Loucy (cell line): Measurements from ENCODE around the gene WDR5B.

ENCODE experiments used
- H2AFZ ChIP-seq: fragments of 200-600 bp; sonication (generic); 2 replicates; pipeline ENCODE4 v1.6.0; 2016; ENCODE audit warnings: antibody characterized with exemption, mild to moderate bottlenecking, low read length, moderate library complexity
- H3F3A ChIP-seq: fragments of 200-600 bp; 2 replicates; pipeline ENCODE4 v1.6.0; 2016; ENCODE audit warnings: antibody characterized with exemption, low read depth, mild to moderate bottlenecking
- H3K27me3 ChIP-seq: fragments of 200-600 bp; sonication (generic); 2 replicates; pipeline ENCODE4 v1.6.1; 2014; ENCODE audit warnings: low read length, mild to moderate bottlenecking; ENCODE audit not compliant: insufficient read depth, poor library complexity, severe bottlenecking
- H3K36me3 ChIP-seq: fragments of 200-600 bp; sonication (generic); 2 replicates; pipeline ENCODE4 v1.6.1; 2016; ENCODE audit warnings: low read length; ENCODE audit not compliant: insufficient read depth
- H3K4me1 ChIP-seq: fragments of 200-600 bp; sonication (generic); 2 replicates; pipeline ENCODE4 v1.5.1; 2014; ENCODE audit warnings: low read length, mild to moderate bottlenecking; ENCODE audit not compliant: insufficient read depth, poor library complexity, severe bottlenecking
- H3K4me2 ChIP-seq: fragments of 200-600 bp; sonication (generic); 2 replicates; pipeline ENCODE4 v1.6.0; 2014; ENCODE audit warnings: antibody characterized with exemption, low read length, low read depth, mild to moderate bottlenecking; ENCODE audit not compliant: poor library complexity, severe bottlenecking
- H3K4me3 ChIP-seq: fragments of 200-600 bp; sonication (generic); 2 replicates; pipeline ENCODE4 v1.5.1; 2014; ENCODE audit warnings: low read length, mild to moderate bottlenecking, mixed read lengths; ENCODE audit not compliant: poor library complexity, severe bottlenecking
- H3K79me2 ChIP-seq: fragments of 200-600 bp; sonication (generic); 2 replicates; pipeline ENCODE4 v1.6.1; 2014; ENCODE audit warnings: low read length; ENCODE audit not compliant: insufficient read depth
- H3K9ac ChIP-seq: fragments of 200-600 bp; sonication (generic); 2 replicates; pipeline ENCODE4 v1.6.0; 2014; ENCODE audit warnings: mild to moderate bottlenecking, low read depth, low read length, moderate library complexity; ENCODE audit not compliant: poor library complexity, severe bottlenecking
- H3K9me2 ChIP-seq: fragments of 200-600 bp; sonication (generic); replicated peaks from 2 replicates; pipeline ENCODE4 v1.6.1; 2016; ENCODE audit warnings: low read depth, low read length, mixed read lengths
- H3K9me3 ChIP-seq: fragments of 200-600 bp; sonication (generic); 2 replicates; pipeline ENCODE4 v1.6.1; 2014; ENCODE audit warnings: mild to moderate bottlenecking, antibody characterized with exemption, low read length, low read depth; ENCODE audit not compliant: insufficient read depth
- H4K20me1 ChIP-seq: fragments of 200-600 bp; sonication (generic); 2 replicates; pipeline ENCODE4 v1.6.0; 2014; ENCODE audit warnings: antibody characterized with exemption, low read length, mild to moderate bottlenecking; ENCODE audit not compliant: insufficient read depth, poor library complexity, severe bottlenecking
- CTCF ChIP-seq: fragments of 200-600 bp; sonication (generic); conservative IDR thresholded peaks from 2 replicates; pipeline ENCODE4 v1.5.1; 2014; ENCODE audit warnings: mild to moderate bottlenecking, antibody characterized with exemption, low read length
- EZH2phosphoT487 ChIP-seq: fragments of 200-600 bp; IDR thresholded peaks from 2 replicates; pipeline ENCODE4 v1.6.1; 2018; ENCODE audit warnings: antibody characterized with exemption, mild to moderate bottlenecking, moderate library complexity, borderline replicate concordance

Gene WDR5B

GRCh38 chr3:122443090-122443489, 27.2 kb upstream of the WDR5B start:
- H3K9me3 ChIP-seq = no peaks in the 10 kb centered on the region
- TF ChIP-seq EZH2phosphoT487 (no peak), CTCF (no peak)
- no peak overlapping the region for H2AFZ ChIP-seq
- no peaks in the 10 kb centered on the region for H3K27me3 ChIP-seq
- H3K4me2 ChIP-seq = no peak overlapping the region
- peaks cover 73% of the 10 kb centered on the region for H3K36me3 ChIP-seq
- H3K4me3 ChIP-seq = no peak overlapping the region
- H3F3A ChIP-seq = no peaks in the 10 kb centered on the region
- H3K9ac ChIP-seq = no peak overlapping the region
- H3K79me2 ChIP-seq = peaks cover 4% of the 10 kb centered on the region; the same call in 1 of the 2 replicates
- no peaks in the 10 kb centered on the region for H3K9me2 ChIP-seq
- no peaks in the 10 kb centered on the region for H4K20me1 ChIP-seq
- H3K4me1 ChIP-seq = no peaks in the 10 kb centered on the region

DNA sequence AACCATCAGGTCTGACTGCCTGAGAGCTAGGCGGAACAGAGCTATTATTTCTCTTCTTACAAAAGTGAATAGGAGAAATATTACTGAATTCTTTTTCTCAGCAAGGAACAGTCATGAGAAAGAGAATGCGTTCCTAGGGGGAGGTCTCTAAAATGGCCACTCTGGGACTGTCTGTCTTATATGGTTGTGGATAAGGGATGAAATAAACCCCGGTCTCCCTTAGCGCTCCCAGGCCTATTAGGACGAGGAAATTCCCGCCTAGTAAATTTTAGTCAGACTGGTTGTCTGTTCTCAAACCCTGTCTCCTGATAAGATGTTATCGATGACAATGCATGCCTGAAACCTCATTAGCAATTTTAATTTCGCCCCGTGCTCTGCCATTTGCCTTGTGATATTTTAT, 20.1 kb upstream of the WDR5B start:
- peaks cover 75% of the 10 kb centered on the region for H3K36me3 ChIP-seq
- no peaks in the 10 kb centered on the region for H4K20me1 ChIP-seq
- H3K4me3 ChIP-seq = no peak overlapping the region
- H3K79me2 ChIP-seq = no peaks in the 10 kb centered on the region
- no peak overlapping the region for H2AFZ ChIP-seq
- H3K27me3 ChIP-seq = no peaks in the 10 kb centered on the region
- H3F3A ChIP-seq = no peaks in the 10 kb centered on the region
- TF ChIP-seq EZH2phosphoT487 (no peak), CTCF (no peak)
- peaks cover 2% of the 10 kb centered on the region; the same call in 1 of the 2 replicates for H3K9me3 ChIP-seq
- H3K9ac ChIP-seq = no peak overlapping the region
- H3K9me2 ChIP-seq = no peaks in the 10 kb centered on the region
- H3K4me2 ChIP-seq = no peak overlapping the region
- H3K4me1 ChIP-seq = no peaks in the 10 kb centered on the region

DNA sequence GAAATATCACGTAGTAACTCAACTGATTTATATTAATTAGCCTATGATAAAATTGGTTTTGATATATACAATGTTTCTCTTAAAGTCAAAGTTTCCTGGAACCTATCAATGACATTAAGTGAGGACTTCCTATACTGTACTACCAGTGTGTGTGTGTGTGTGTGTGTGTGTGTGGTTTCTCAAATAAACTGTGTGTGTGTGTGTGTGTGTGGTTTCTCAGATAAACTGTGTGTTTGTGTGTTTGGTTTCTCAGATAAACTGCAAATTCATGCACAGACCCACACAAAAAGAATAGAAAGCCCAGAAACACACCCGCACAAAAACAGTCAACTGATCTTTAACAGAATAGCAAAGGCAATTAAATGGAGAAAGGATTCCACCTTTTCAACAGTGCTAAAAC, 14.5 kb upstream of the WDR5B start:
- Histone ChIP-seq H4K20me1 (no peaks in the 10 kb centered on the region), H3K36me3 (peaks cover 59% of the 10 kb centered on the region; the same call in 1 of the 2 replicates), H3K79me2 (no peaks in the 10 kb centered on the region), H3K4me1 (no peaks in the 10 kb centered on the region), H3F3A (no peaks in the 10 kb centered on the region), H3K27me3 (no peaks in the 10 kb centered on the region), H3K4me3 (no peak overlapping the region), H3K9ac (no peak overlapping the region), H3K4me2 (no peak overlapping the region), H3K9me2 (no peaks in the 10 kb centered on the region), H2AFZ (no peak overlapping the region), H3K9me3 (no peaks in the 10 kb centered on the region)
- TF ChIP-seq CTCF (no peak), EZH2phosphoT487 (no peak)
